Breast epithelium (tissue), 3 donors: ENCODE data around the gene ZMAT5.

Experiments used
- POLR2A ChIP-seq: fragments of 450-650 bp; IDR thresholded peaks from one replicate; pipeline ENCODE4 v1.6.1; 2016; ENCODE audit warnings: antibody characterized with exemption, mild to moderate bottlenecking, moderate library complexity
- POLR2AphosphoS5 ChIP-seq, 3 donors: sonication (generic); formaldehyde crosslinking; IDR thresholded peaks; one replicate each; pipeline ENCODE4 v1.6.1; 2017; ENCODE audit warnings: antibody characterized with exemption in 3 of 3
- TF ChIP-seq, protein P1 (sequence below), 3 donors: fragments of 450-650 bp; IDR thresholded peaks; one replicate each; pipeline ENCODE4 v1.5.1; 2016 to 2017; ENCODE audit warnings: antibody characterized with exemption in 3 of 3, mild to moderate bottlenecking in 3 of 3, moderate library complexity in 3 of 3

- TF ChIP-seq, protein P1, sequence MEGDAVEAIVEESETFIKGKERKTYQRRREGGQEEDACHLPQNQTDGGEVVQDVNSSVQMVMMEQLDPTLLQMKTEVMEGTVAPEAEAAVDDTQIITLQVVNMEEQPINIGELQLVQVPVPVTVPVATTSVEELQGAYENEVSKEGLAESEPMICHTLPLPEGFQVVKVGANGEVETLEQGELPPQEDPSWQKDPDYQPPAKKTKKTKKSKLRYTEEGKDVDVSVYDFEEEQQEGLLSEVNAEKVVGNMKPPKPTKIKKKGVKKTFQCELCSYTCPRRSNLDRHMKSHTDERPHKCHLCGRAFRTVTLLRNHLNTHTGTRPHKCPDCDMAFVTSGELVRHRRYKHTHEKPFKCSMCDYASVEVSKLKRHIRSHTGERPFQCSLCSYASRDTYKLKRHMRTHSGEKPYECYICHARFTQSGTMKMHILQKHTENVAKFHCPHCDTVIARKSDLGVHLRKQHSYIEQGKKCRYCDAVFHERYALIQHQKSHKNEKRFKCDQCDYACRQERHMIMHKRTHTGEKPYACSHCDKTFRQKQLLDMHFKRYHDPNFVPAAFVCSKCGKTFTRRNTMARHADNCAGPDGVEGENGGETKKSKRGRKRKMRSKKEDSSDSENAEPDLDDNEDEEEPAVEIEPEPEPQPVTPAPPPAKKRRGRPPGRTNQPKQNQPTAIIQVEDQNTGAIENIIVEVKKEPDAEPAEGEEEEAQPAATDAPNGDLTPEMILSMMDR (IDR thresholded peaks at IDR 0.05) = no peak
- TF ChIP-seq POLR2AphosphoS5 (IDR thresholded peaks at IDR 0.05) = no peak
- no peak for TF ChIP-seq POLR2A
Observed at GRCh38 chr22:29795663-29796062, 28.9 kb upstream of the ZMAT5 start.
